Caki2 (cell line): ENCODE results near the gene HNF4A. TPM values are rescaled to one million over a fixed set of nuclear protein-coding genes. Genes with fewer than 3 reads are reported as not detected.

Source experiments
- DNase-seq: peaks from one replicate; pipeline ENCODE4 v3.0.0-alpha.2; 2015; ENCODE audit warnings: low read depth
- in situ Hi-C: cut with HindIII; loops from 2 replicates; pipeline ENCODE4 v1.10.0; 2016; ENCODE audit warnings: low sequenced_read_pairs, low pct_unique_long_range_greater_than_20kb, mixed read lengths
- total RNA-seq: library from RNA; depleted of rRNA; stranded (reverse); fragments of >200 nt; shearing (Covaris generic); gene quantifications from 2 replicates; pipeline ENCODE4 v1.2.3, GENCODE V29; 2014; ENCODE audit warnings: low replicate concordance

HNF4A gene
- total RNA-seq, 1 experiment from 2014 or later = not detected

GRCh38 chr20:44448753-44449546, 93.5 kb downstream of the HNF4A start:
- in situ Hi-C loops = no loop called here
- DNase-seq = no peak

- DNase-seq = no peak
- in situ Hi-C loops = no loop called here
Measured at GRCh38 chr20:44449864-44450263, 94.4 kb downstream of the HNF4A start.

- DNase-seq = no peak
- in situ Hi-C loops = no loop called here
Measured at GRCh38 chr20:44450281-44450889, 94.9 kb downstream of the HNF4A start.

DNA sequence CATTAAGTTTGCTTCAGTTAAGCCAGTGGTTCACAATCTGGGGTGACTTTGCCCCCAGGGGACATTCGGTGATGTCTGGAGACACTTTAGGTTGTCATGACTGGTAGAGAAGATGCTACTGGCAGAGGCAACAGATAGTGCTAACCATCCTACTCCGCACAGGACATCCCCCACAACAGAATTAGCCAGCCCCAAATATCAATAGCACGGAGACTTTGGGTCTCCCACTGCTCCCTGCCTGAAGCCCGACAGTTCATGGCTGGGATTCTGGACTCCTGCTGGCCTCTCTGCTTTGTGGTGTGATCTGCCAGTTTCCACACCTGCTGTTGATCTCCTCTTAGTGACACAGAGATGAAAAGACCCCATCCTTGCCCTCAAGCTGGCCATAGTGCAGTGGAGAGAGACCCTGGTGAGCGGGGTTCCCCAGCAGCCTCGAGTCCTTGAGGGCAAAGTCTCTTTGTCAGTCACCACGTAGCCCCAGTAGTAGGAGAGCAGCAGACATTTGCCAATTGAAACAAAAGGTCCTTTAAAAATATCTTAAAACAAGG, 95.5 kb downstream of the HNF4A start:
- DNase-seq = no peak
- in situ Hi-C loops = no loop called here

DNA sequence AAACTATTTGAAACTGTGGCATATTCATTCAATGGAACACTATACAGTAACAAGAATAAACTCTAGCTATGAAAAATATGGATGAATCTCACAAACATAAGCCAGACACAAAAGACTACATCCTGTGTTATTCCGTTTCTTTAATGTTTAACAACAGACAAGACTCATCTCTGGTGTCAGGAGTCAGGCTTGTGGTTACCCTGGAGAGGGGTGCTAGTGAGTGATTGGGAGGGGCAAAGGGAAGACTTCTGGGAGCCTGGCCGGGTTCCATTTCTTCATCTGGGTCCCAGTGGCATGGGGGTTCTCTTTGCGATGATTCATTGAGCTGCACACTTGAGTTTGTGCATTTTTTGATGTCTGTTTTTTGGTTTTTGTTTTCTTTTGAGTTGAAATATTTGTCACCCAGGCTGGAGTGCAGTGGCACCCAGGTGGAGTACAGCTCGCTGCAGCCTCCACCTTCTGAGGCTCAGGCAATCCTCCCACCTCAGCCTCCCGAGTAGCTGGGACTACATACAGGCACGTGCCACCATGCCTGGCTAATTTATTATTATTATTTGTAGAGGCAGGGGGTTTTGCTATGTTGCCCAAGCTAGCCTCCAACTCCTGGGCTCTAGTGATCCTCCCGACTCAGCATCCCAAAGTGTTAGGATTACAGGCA, 98.9 kb downstream of the HNF4A start:
- DNase-seq = no peak
- in situ Hi-C loops = no loop called here

DNA sequence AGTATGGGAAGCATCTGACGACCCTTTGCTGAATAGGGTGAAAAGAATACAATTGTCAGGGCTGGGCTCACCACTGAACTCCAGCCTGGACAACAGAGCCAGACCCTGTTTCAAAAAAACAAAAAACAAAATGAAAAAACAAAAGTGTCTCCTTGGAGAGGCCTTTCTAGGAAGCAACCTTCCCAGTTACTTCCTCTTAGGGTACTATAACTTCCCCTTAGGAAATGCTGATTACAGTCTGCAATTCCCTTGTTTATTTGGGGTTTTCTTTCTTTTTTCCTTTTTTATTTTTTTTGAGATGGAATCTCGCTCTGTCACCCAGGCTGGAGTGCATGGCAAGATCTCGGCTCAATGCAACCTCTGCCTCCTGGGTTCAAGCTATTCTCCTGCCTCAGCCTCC, 99.6 kb downstream of the HNF4A start:
- in situ Hi-C loops = no loop called here
- no peak for DNase-seq

GRCh38 chr20:44456611-44457010, 101.1 kb downstream of the HNF4A start:
- in situ Hi-C loops = no loop called here
- DNase-seq = no peak

GRCh38 chr20:44457016-44457415, 101.5 kb downstream of the HNF4A start:
- in situ Hi-C loops = no loop called here
- DNase-seq = no peak

- DNase-seq = no peak
- in situ Hi-C loops = no loop called here
Measured at GRCh38 chr20:44459271-44459670, 103.8 kb downstream of the HNF4A start.

DNA sequence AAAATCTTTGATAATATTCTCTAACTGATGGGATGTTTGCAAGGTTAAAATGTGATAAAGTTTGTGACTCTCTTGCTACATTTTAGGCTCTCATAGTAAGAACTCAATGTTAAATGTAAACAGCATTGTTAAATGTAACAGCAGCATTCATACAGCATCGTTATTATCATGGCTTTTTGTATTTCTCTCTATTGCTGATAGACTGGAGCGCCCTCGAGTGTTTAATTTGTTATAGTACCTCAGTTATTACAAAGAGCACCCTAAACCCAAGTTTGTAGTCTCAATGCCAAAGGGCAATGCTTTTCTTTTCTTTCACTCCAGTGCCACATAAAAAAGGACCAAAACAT, 105.3 kb downstream of the HNF4A start:
- DNase-seq = peak; percentile 26

GRCh38 chr20:44461142-44461802, 105.8 kb downstream of the HNF4A start:
- in situ Hi-C loops = no loop called here
- DNase-seq = no peak

More for the DNA sequence above, 105.3 kb downstream of the HNF4A start:
- in situ Hi-C loops = no loop called here

DNA sequence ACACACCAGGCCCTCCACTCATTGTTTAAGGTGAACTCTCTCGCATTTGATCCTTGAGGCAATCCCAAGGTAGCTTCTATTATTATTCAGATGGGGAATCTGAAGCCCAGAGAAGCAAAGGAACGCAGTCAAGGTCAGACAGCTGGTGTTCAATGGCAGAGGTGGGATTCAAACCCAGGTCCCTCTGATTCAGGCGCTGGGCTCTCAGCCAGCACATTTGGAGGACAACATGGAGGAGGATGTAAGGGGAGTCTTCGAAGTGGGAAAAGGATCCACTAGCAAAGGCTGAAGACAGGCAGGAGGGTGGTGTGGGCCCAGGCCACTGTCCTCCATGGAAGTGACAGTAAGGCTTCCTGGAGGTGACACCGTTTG, 106.3 kb downstream of the HNF4A start:
- in situ Hi-C loops = no loop called here
- no peak for DNase-seq

- DNase-seq = no peak
- in situ Hi-C loops = no loop called here
Measured at GRCh38 chr20:44463466-44463865, 108.0 kb downstream of the HNF4A start.

DNA sequence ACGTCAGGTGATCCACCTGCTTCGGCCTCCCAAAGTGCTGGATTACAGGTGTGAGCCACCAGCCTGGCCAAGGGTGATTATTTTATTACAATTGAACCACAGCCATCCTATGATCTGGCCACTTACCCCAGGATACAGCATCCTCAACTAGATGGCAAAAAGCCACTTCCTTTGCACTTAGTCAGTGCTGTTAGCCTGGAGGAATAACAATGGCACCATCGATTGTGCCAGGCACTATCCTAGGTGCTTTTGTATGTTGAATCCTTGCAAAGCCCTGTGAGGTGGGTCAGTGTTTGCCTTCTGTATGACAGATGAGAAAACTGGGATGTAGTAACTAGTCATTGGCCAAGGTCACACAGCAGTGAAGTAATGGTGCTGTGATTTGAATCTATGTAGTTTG, 109.0 kb downstream of the HNF4A start:
- in situ Hi-C loops = no loop called here
- DNase-seq = no peak

DNA sequence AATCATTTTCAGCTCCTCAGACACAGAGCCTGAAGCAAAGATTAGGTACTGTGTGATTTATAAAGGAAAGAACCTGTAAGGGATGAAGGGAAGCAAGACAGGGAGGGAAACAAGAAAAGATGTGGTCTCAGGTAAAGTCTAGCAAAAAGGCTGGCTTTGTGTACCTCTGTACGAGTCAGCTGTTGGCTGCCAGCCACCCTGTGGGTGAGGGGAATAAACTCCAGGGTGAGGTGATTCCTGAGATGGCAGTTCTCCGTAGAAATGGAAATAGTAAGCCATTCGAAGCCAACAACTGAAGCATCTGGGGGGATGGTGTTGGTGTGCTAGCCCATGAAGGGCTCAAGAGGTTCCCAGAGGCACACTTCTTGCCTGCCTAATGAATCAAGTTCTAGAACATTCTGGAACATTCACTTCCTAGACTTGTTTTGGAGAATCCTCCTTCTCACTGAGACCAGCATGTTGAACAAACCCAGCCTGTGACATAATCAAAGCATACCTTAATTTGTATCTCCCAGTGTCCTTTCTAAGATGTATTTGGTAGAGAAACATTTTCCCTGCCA, 109.6 kb downstream of the HNF4A start:
- in situ Hi-C loops = no loop called here
- no peak for DNase-seq

- in situ Hi-C loops = no loop called here
- DNase-seq = no peak
Measured at GRCh38 chr20:44467289-44467883, 111.9 kb downstream of the HNF4A start.

- in situ Hi-C loops = no loop called here
- no peak for DNase-seq
Measured at GRCh38 chr20:44468044-44468782, 112.7 kb downstream of the HNF4A start.

DNA sequence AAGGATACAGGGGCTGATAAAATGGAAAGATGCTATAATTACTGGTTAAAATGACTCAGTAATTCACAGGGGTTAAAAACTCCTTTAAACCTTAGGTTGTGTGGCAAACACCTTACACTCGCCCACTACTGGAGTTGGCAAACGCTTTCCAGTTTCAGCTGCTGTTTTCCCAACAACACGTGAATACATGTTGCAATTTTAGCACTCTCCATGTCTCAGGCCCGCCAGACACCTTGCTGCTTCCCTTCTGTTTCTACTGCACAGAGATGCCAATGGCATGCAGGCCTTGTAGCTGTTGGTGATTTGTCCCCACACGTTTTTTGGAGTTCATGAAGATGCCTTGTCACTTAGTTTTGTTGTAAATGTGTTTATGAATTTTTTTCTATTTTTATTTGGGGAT, 114.8 kb downstream of the HNF4A start:
- in situ Hi-C loops = no loop called here
- no peak for DNase-seq
